ENCODE data around the gene ZNF230. TPM values are rescaled to one million over a fixed set of nuclear protein-coding genes. Genes with fewer than 3 reads are reported as not detected.

Gene ZNF230
- total RNA-seq, 2 experiments from 2014 or later, result 2.2 to 2.8 TPM

DNA sequence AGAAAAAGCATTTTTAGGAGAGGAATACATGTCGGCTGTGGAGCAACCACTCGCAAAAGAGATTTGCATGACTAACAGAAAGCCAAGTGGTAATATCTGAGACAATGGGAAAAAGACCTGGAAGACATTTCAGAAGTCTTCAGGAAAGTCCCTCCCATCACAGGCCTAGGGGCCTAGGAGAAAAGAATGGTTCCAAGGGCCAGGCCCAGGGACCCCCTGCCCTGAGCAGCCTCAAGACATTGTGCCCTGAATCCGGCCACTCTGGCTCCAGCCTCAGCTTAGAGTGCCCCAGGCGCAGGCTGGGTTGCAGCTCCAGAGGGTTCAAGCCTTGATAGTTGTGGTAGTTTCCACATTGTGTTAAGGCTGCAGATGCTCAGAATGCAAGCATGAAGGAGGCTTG, 42.3 kb upstream of the ZNF230 start:
- POLR2A ChIA-PET, result no interaction called here
- Mint-ChIP-seq H3K36me3 (ENCODE audit: low read depth) (peaks cover 72% of the 10 kb centered on the region), H3K4me3 (no peak overlapping the region), H3K9me3 (peaks cover 15% of the 10 kb centered on the region), H3K27me3 (no peaks in the 10 kb centered on the region), H3K27ac (no peak overlapping the region), H3K4me1 (ENCODE audit: low read depth) (no peaks in the 10 kb centered on the region)
- no peaks in the 10 kb centered on the region for H3K27me3 ChIP-seq (ENCODE audit: control insufficient read depth in 1 of 2, insufficient read depth in 2 of 2, low read length in 2 of 2)
- TF ChIP-seq, protein P1, sequence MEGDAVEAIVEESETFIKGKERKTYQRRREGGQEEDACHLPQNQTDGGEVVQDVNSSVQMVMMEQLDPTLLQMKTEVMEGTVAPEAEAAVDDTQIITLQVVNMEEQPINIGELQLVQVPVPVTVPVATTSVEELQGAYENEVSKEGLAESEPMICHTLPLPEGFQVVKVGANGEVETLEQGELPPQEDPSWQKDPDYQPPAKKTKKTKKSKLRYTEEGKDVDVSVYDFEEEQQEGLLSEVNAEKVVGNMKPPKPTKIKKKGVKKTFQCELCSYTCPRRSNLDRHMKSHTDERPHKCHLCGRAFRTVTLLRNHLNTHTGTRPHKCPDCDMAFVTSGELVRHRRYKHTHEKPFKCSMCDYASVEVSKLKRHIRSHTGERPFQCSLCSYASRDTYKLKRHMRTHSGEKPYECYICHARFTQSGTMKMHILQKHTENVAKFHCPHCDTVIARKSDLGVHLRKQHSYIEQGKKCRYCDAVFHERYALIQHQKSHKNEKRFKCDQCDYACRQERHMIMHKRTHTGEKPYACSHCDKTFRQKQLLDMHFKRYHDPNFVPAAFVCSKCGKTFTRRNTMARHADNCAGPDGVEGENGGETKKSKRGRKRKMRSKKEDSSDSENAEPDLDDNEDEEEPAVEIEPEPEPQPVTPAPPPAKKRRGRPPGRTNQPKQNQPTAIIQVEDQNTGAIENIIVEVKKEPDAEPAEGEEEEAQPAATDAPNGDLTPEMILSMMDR (IDR thresholded peaks at IDR 0.05), result no peak
- H3K27ac ChIP-seq (ENCODE audit: low read depth in 1 of 2, low read length in 2 of 2), result no peak overlapping the region
- peaks cover 3% of the 10 kb centered on the region for H3K36me3 ChIP-seq (ENCODE audit: insufficient read depth, low read length)
- no peak overlapping the region for H3K4me3 ChIP-seq (ENCODE audit: low read length)
- intact Hi-C loops (cut with DNase I, micrococcal nuclease), result no loop called here
- no peaks in the 10 kb centered on the region for H3K4me1 ChIP-seq (ENCODE audit: insufficient read depth, low read length)
- ATAC-seq (ENCODE audit: poor library complexity) (no peak), DNase-seq (no peak)
- H3K9me3 ChIP-seq (ENCODE audit: control insufficient read depth in 1 of 2, insufficient read depth in 1 of 2, low read length in 2 of 2), result peaks cover 10 to 27% of the 10 kb centered on the region in 2 experiments
- CTCF ChIA-PET, result no interaction called here

DNA sequence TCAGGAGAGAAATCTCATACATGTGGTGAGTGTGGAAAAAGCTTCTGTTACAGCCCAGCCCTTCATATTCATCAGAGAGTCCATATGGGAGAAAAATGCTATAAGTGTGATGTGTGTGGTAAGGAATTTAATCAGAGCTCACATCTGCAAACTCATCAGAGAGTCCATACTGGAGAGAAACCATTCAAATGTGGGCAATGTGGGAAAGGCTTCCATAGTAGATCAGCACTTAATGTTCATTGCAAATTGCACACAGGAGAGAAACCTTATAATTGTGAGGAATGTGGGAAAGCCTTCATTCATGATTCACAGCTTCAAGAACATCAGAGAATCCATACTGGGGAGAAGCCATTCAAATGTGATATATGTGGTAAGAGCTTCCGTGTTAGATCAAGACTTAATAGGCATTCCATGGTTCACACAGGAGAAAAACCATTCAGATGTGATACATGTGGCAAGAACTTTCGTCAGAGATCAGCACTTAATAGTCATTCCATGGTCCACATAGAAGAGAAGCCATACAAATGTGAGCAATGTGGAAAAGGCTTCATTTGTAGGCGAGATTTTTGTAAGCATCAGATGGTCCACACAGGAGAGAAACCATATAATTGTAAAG, 36.6 kb upstream of the ZNF230 start:
- ATAC-seq (ENCODE audit: poor library complexity) (no peak), DNase-seq (no peak)
- H3K36me3 Mint-ChIP-seq (ENCODE audit: low read depth), result peaks cover 83% of the 10 kb centered on the region
- Histone ChIP-seq H3K27me3 (ENCODE audit: control insufficient read depth in 1 of 2, insufficient read depth in 2 of 2, low read length in 2 of 2) (no peaks in the 10 kb centered on the region), H3K4me3 (ENCODE audit: low read length) (no peak overlapping the region), H3K4me1 (ENCODE audit: insufficient read depth, low read length) (no peaks in the 10 kb centered on the region), H3K9me3 (ENCODE audit: control insufficient read depth in 1 of 2, insufficient read depth in 1 of 2, low read length in 2 of 2) (peaks cover 31 to 71% of the 10 kb centered on the region in 2 experiments), H3K36me3 (ENCODE audit: insufficient read depth, low read length) (peaks cover 14% of the 10 kb centered on the region), H3K27ac (ENCODE audit: low read depth in 1 of 2, low read length in 2 of 2) (no peak overlapping the region)
- no peak overlapping the region for H3K4me3 Mint-ChIP-seq
- ChIA-PET CTCF (no interaction called here), POLR2A (no interaction called here)
- H3K27me3 Mint-ChIP-seq, result no peaks in the 10 kb centered on the region
- no peak overlapping the region for H3K27ac Mint-ChIP-seq
- peaks cover 31% of the 10 kb centered on the region for H3K9me3 Mint-ChIP-seq
- no peaks in the 10 kb centered on the region for H3K4me1 Mint-ChIP-seq (ENCODE audit: low read depth)
- TF ChIP-seq, protein P1 (IDR thresholded peaks at IDR 0.05), result no peak
- intact Hi-C loops (cut with DNase I, micrococcal nuclease), result no loop called here

DNA sequence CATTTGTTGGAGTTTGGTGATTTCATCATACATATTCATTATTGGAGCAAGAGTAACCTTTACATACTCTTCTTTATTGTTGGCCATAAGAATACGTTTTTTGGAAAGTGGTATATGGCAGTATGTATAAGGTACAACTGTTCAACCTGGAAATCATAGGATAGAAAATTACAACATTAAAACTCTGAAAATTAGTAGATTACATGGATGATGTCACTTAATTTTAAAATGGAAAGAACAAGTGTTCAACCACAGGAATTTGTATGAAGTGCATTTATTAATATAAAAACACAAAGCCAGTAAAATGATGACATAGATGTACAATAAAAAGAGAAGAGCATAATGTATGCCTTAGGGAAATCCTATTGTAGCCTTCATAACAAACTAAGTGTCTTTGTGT, 26.0 kb upstream of the ZNF230 start:
- DNase-seq (no peak), ATAC-seq (ENCODE audit: poor library complexity) (no peak)
- Mint-ChIP-seq H3K4me1 (ENCODE audit: low read depth) (no peaks in the 10 kb centered on the region), H3K4me3 (no peak overlapping the region), H3K36me3 (ENCODE audit: low read depth) (peaks cover 20% of the 10 kb centered on the region), H3K27ac (no peak overlapping the region), H3K27me3 (no peaks in the 10 kb centered on the region), H3K9me3 (peaks cover 15% of the 10 kb centered on the region)
- intact Hi-C loops (cut with DNase I, micrococcal nuclease), result no loop called here
- peaks cover 11 to 30% of the 10 kb centered on the region in 2 experiments for H3K9me3 ChIP-seq (ENCODE audit: control insufficient read depth in 1 of 2, insufficient read depth in 1 of 2, low read length in 2 of 2)
- no peaks in the 10 kb centered on the region for H3K4me1 ChIP-seq (ENCODE audit: insufficient read depth, low read length)
- CTCF ChIA-PET, result no interaction called here
- no peaks in the 10 kb centered on the region for H3K27me3 ChIP-seq (ENCODE audit: control insufficient read depth in 1 of 2, insufficient read depth in 2 of 2, low read length in 2 of 2)
- TF ChIP-seq, protein P1 (IDR thresholded peaks at IDR 0.05), result no peak
- H3K27ac ChIP-seq (ENCODE audit: low read depth in 1 of 2, low read length in 2 of 2), result no peak overlapping the region
- no peaks in the 10 kb centered on the region for H3K36me3 ChIP-seq (ENCODE audit: insufficient read depth, low read length)
- POLR2A ChIA-PET, result no interaction called here
- H3K4me3 ChIP-seq (ENCODE audit: low read length), result no peak overlapping the region

Data from CD4-positive, alpha-beta T cell (primary cell).